ENCODE results near the gene RPS24. TPM values are rescaled to one million over a fixed set of nuclear protein-coding genes. Genes with fewer than 3 reads are reported as not detected.

RPS24 gene
- total and polyA plus RNA-seq, 7 experiments from 2014 or later = 1,173 to 2,466 (median 1,582) TPM

DNA sequence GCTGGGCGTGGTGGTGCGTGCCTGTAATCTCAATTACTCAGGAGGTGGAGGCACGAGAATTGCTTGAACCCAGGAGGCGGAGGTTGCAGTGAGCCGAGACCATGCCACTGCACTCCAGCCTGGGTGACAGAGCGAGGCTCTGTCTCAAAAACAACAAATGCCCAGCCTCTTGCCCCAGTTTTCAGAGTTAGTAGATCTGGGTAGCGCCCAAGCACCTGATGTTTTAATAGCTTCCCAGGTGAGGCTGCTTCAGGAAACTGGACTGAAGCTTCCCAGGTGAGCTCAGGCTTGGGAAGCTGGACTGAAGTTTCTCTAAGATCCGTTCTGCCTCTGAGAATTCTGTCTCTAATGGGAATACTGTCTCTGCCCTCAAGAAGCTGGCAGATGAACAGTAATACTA, 12.2 kb downstream of the RPS24 start:
- DNase-seq (no peak), ATAC-seq (no peak)
- POLR2A ChIA-PET = no interaction called here
- intact Hi-C loops (cut with micrococcal nuclease) = loop anchor here (2.0 to 5.0 kb wide), 4 partner anchors 256 to 1421 kb away; no protein-coding TSS in a partner anchor
- Histone ChIP-seq H3K4me1 (ENCODE audit: control insufficient read depth in 2 of 2, insufficient read depth in 2 of 2, low read length in 2 of 2) (no peaks in the 10 kb centered on the region), H3K27ac (ENCODE audit: low read depth, low read length) (no peak overlapping the region), H3K4me3 (ENCODE audit: low read length) (no peak overlapping the region), H3K9me3 (ENCODE audit: control insufficient read depth in 2 of 3, low read length in 3 of 3) (no peaks in the 10 kb centered on the region), H3K27me3 (ENCODE audit: control insufficient read depth in 2 of 2, insufficient read depth in 2 of 2, low read length in 2 of 2) (no peaks in the 10 kb centered on the region), H3K36me3 (ENCODE audit: control insufficient read depth in 2 of 3, insufficient read depth in 3 of 3, low read length in 3 of 3) (peaks cover 0 to 40% (median 12%) of the 10 kb centered on the region in 3 experiments)
- H3K27ac Mint-ChIP-seq = no peak overlapping the region
- peaks cover 6 to 19% (median 12%) of the 10 kb centered on the region in 5 donors for H3K36me3 Mint-ChIP-seq
- H3K9me3 Mint-ChIP-seq = no peaks in the 10 kb centered on the region
- H3K27me3 Mint-ChIP-seq = no peaks in the 10 kb centered on the region
- H3K4me1 Mint-ChIP-seq = peaks cover 14 to 35% (median 28%) of the 10 kb centered on the region in 7 donors
- CTCF ChIA-PET = interaction anchor here (0.6 to 6.2 kb wide), 4 partner anchors 9 to 1150 kb away, joined by 3 to 77 read pairs (median 10); no protein-coding TSS in a partner anchor
- H3K4me3 Mint-ChIP-seq = no peak overlapping the region

DNA sequence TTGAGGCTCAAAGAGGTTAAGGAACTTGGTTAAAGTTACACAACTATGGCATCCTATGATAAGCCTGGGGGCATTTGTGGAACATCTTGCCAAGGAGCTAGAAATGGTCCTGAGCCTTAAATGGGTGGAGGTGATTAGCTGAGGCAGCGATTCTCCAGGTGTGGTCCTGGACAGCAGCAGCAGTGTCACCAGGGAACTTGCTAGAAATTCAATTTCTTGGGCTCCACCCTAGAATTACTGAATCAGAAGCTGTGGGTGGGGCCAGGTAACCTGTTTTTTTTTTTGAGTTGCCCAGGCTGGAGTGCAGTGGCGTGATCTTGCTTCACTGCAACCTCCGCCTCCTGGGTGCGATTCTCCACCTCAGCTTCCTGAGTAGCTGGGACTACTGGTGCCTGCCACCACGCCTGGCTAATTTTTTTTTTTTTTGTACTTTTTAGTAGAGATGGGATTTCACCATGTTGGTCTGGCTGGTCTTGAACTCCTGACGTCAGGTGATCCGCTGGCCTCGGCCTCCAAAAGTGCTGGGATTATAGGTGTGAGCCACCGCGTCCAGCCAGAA, 13.1 kb downstream of the RPS24 start:
- H3K27ac ChIP-seq (ENCODE audit: low read depth, low read length) = no peak overlapping the region
- H3K4me1 ChIP-seq (ENCODE audit: control insufficient read depth in 2 of 2, insufficient read depth in 2 of 2, low read length in 2 of 2) = no peaks in the 10 kb centered on the region
- no peaks in the 10 kb centered on the region for H3K9me3 Mint-ChIP-seq
- H3K27me3 ChIP-seq (ENCODE audit: control insufficient read depth in 2 of 2, insufficient read depth in 2 of 2, low read length in 2 of 2) = no peaks in the 10 kb centered on the region
- no peak overlapping the region for H3K4me3 Mint-ChIP-seq
- peaks cover 0 to 13% (median 3%) of the 10 kb centered on the region in 5 donors for H3K36me3 Mint-ChIP-seq
- DNase-seq = no peak
- CTCF ChIA-PET = interaction anchor here (0.6 to 6.2 kb wide), 14 partner anchors 10 to 1284 kb away, joined by 3 to 77 read pairs (median 4); partner anchors contain the start of gene RPS24
- no peaks in the 10 kb centered on the region for H3K27me3 Mint-ChIP-seq
- H3K27ac Mint-ChIP-seq = peak overlapping the region in 2 of 9 donors; percentile 4 to 9
- no peak overlapping the region for H3K4me3 ChIP-seq (ENCODE audit: low read length)
- peaks cover 5 to 29% (median 19%) of the 10 kb centered on the region in 7 donors for H3K4me1 Mint-ChIP-seq
- ATAC-seq = no peak
- POLR2A ChIA-PET = interaction anchor here (0.6 to 1.6 kb wide), 4 partner anchors 10 to 1148 kb away, joined by 3 to 4 read pairs (median 3); no protein-coding TSS in a partner anchor
- intact Hi-C loops (cut with micrococcal nuclease) = loop anchor here (1.0 to 5.0 kb wide), 7 partner anchors 256 to 1420 kb away; no protein-coding TSS in a partner anchor
- peaks cover 0 to 30% (median 3%) of the 10 kb centered on the region in 3 experiments for H3K36me3 ChIP-seq (ENCODE audit: control insufficient read depth in 2 of 3, insufficient read depth in 3 of 3, low read length in 3 of 3)
- no peaks in the 10 kb centered on the region for H3K9me3 ChIP-seq (ENCODE audit: control insufficient read depth in 2 of 3, low read length in 3 of 3)

DNA sequence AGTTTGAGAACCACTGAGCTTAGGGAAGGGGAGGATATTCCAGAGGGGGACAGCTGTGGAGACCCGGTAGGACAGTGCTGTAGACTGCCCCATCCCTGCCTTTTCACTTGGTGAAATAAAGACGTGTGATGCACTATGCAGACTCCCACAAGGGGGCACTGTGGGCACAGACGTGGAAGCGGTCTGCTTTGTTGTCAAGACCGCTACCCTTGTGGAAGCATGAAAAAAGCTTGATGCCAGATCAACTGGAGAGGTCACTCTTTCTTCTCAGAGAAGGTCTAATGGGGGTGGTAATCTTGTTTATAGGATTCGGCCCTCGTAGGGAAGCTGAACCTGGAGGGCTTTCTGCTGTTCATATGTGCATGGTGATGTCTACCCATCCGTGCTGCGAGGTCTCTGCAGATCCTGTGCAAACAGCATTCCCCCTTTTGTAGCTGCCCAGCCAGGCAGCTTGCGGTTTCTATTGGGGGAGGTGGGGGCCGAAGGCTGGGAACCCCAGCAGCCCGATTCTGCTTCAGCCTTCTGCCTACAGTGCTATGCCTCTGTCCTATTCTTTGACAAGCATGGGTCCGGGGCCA, 13.7 kb downstream of the RPS24 start:
- peak overlapping the region in 2 of 9 donors; percentile 4 to 9 for H3K27ac Mint-ChIP-seq

DNA sequence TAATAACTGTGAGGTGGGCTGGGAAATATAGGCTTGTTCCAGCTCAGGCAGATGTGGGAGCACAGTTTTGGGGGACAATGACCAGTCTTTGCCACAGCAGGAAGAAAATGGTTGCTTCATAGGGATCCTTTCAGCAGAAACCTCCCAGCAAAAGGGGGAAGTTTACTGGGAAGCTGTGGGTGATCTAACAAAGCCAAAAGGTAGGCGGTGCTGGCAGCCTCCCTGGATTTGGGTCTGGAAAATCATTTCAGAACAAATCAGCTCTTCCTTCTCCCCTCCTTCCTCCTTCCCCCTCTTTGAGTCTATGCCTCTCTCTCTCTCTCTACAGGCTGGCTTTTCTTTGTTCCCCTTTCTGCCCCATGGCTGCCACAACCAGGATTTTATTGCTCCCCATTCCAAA, 16.2 kb downstream of the RPS24 start:
- Histone ChIP-seq H3K27me3 (ENCODE audit: control insufficient read depth in 2 of 2, insufficient read depth in 2 of 2, low read length in 2 of 2) (no peaks in the 10 kb centered on the region), H3K4me1 (ENCODE audit: control insufficient read depth in 2 of 2, insufficient read depth in 2 of 2, low read length in 2 of 2) (no peaks in the 10 kb centered on the region), H3K27ac (ENCODE audit: low read depth, low read length) (no peak overlapping the region), H3K36me3 (ENCODE audit: control insufficient read depth in 2 of 3, insufficient read depth in 3 of 3, low read length in 3 of 3) (peaks cover 0 to 15% (median 0%) of the 10 kb centered on the region in 3 experiments), H3K9me3 (ENCODE audit: control insufficient read depth in 2 of 3, low read length in 3 of 3) (no peaks in the 10 kb centered on the region), H3K4me3 (ENCODE audit: low read length) (no peak overlapping the region)
- H3K27me3 Mint-ChIP-seq = no peaks in the 10 kb centered on the region
- POLR2A ChIA-PET = no interaction called here
- CTCF ChIA-PET = interaction anchor here (6.2 kb wide), 1 partner anchor 1146 kb away, joined by 77 read pairs; no protein-coding TSS in a partner anchor
- DNase-seq (no peak), ATAC-seq (no peak)
- no peak overlapping the region for H3K27ac Mint-ChIP-seq
- no peaks in the 10 kb centered on the region for H3K9me3 Mint-ChIP-seq
- peaks cover 5 to 13% (median 11%) of the 10 kb centered on the region in 7 donors for H3K4me1 Mint-ChIP-seq
- H3K4me3 Mint-ChIP-seq = no peak overlapping the region
- intact Hi-C loops (cut with micrococcal nuclease) = loop anchor here (5.0 kb wide), 2 partner anchors 252 to 1237 kb away; no protein-coding TSS in a partner anchor
- peaks cover 0 to 25% (median 2%) of the 10 kb centered on the region in 5 donors for H3K36me3 Mint-ChIP-seq

More for the DNA sequence above, 13.7 kb downstream of the RPS24 start:
- H3K9me3 Mint-ChIP-seq = no peaks in the 10 kb centered on the region
- Histone ChIP-seq H3K27ac (ENCODE audit: low read depth, low read length) (no peak overlapping the region), H3K36me3 (ENCODE audit: control insufficient read depth in 2 of 3, insufficient read depth in 3 of 3, low read length in 3 of 3) (peaks cover 0 to 24% (median 0%) of the 10 kb centered on the region in 3 experiments), H3K4me1 (ENCODE audit: control insufficient read depth in 2 of 2, insufficient read depth in 2 of 2, low read length in 2 of 2) (no peaks in the 10 kb centered on the region), H3K9me3 (ENCODE audit: control insufficient read depth in 2 of 3, low read length in 3 of 3) (no peaks in the 10 kb centered on the region), H3K4me3 (ENCODE audit: low read length) (no peak overlapping the region), H3K27me3 (ENCODE audit: control insufficient read depth in 2 of 2, insufficient read depth in 2 of 2, low read length in 2 of 2) (no peaks in the 10 kb centered on the region)
- H3K27me3 Mint-ChIP-seq = no peaks in the 10 kb centered on the region
- POLR2A ChIA-PET = interaction anchor here (0.6 to 1.6 kb wide), 3 partner anchors 11 to 1148 kb away, joined by 3 to 4 read pairs (median 3); no protein-coding TSS in a partner anchor
- peaks cover 5 to 26% (median 16%) of the 10 kb centered on the region in 7 donors for H3K4me1 Mint-ChIP-seq
- DNase-seq (peak; percentile 65 to 80 (median 74)), ATAC-seq (peak; percentile 92)
- peak overlapping the region in 2 of 10 donors; percentile 11 to 27 for H3K4me3 Mint-ChIP-seq
- peaks cover 0 to 9% (median 3%) of the 10 kb centered on the region in 5 donors for H3K36me3 Mint-ChIP-seq
- CTCF ChIA-PET = interaction anchor here (0.6 to 6.2 kb wide), 13 partner anchors 10 to 1284 kb away, joined by 3 to 77 read pairs (median 4); partner anchors contain the start of gene RPS24
- intact Hi-C loops (cut with micrococcal nuclease) = loop anchor here (1.0 to 5.0 kb wide), 7 partner anchors 255 to 1419 kb away; no protein-coding TSS in a partner anchor

DNA sequence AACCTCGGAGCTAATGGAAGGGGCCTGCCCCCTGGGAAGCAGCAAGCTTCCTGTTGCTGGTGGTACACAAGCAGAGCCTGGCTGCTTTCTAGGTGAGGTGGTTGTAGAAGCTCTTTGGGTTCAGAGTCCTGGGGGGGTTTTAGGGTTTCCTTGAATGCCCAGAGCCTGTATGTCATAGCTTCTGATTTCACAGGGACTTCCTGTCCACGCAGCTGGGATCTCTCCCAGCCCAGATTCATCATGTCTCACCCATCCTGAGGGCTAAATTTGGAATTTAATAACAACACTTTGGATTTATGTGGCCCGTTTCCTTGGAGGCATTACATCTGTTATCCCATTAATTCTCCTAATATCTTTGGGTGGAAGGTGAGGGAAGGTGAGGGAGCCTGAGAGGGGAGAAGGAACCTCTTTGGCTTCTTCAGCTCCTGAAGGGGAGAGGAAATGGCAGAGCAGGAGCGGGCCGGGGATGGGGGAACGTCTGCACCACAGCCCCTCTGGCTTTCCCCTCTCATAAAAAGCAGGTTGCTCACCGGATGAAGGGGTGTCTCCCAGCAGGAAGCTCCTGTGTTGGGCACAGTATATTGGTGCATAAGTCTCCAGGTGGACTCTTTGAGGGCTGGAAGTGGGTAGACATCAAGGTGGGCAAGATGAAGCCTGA, 19.7 kb downstream of the RPS24 start:
- Histone ChIP-seq H3K9me3 (ENCODE audit: control insufficient read depth in 2 of 3, low read length in 3 of 3) (no peaks in the 10 kb centered on the region), H3K4me1 (ENCODE audit: control insufficient read depth in 2 of 2, insufficient read depth in 2 of 2, low read length in 2 of 2) (no peaks in the 10 kb centered on the region), H3K27me3 (ENCODE audit: control insufficient read depth in 2 of 2, insufficient read depth in 2 of 2, low read length in 2 of 2) (no peaks in the 10 kb centered on the region), H3K27ac (ENCODE audit: low read depth, low read length) (no peak overlapping the region), H3K36me3 (ENCODE audit: control insufficient read depth in 2 of 3, insufficient read depth in 3 of 3, low read length in 3 of 3) (peaks cover 0 to 15% (median 0%) of the 10 kb centered on the region in 3 experiments), H3K4me3 (ENCODE audit: low read length) (no peak overlapping the region)
- no peak for DNase-seq
- no peak overlapping the region for H3K27ac Mint-ChIP-seq
- no peak overlapping the region for H3K4me3 Mint-ChIP-seq
- intact Hi-C loops (cut with micrococcal nuclease) = no loop called here
- no peak for ATAC-seq
- H3K27me3 Mint-ChIP-seq = no peaks in the 10 kb centered on the region
- H3K9me3 Mint-ChIP-seq = no peaks in the 10 kb centered on the region
- CTCF ChIA-PET = interaction anchor here (0.6 to 0.9 kb wide), 3 partner anchors 17 to 1141 kb away, joined by 3 to 4 read pairs (median 4); no protein-coding TSS in a partner anchor
- POLR2A ChIA-PET = no interaction called here
- H3K36me3 Mint-ChIP-seq = peaks cover 0 to 36% (median 7%) of the 10 kb centered on the region in 5 donors
- H3K4me1 Mint-ChIP-seq = peaks cover 0 to 2% (median 0%) of the 10 kb centered on the region in 7 donors

DNA sequence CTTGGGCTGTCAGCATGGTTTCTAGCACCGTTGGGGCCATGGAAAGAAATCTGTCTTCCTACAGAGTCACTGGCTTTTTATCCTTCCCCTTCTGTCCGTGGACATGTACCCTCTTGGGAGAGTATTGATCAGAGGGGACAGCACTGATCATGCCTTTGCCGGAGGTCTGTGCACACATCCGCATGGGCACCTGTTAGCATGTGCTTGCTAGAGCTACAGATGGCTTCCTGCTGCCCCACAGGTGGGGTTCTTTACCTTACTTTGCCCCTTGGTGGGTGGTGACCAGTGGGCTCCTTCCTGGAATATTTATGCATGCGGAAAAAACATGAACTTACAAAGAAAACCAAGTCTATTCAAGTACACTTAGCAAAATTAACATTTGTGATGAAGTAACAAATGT, 24.9 kb downstream of the RPS24 start:
- Mint-ChIP-seq H3K27ac (no peak overlapping the region), H3K36me3 (peaks cover 0 to 19% (median 7%) of the 10 kb centered on the region in 5 donors)
- CTCF ChIA-PET = no interaction called here

More for the DNA sequence above, 24.9 kb downstream of the RPS24 start:
- intact Hi-C loops (cut with micrococcal nuclease) = no loop called here
- ATAC-seq (no peak), DNase-seq (no peak)
- H3K27ac ChIP-seq (ENCODE audit: low read depth, low read length) = no peak overlapping the region
- POLR2A ChIA-PET = no interaction called here
- H3K27me3 Mint-ChIP-seq = peaks cover 0 to 4% (median 0%) of the 10 kb centered on the region in 5 donors
- H3K9me3 ChIP-seq (ENCODE audit: control insufficient read depth in 2 of 3, low read length in 3 of 3) = no peaks in the 10 kb centered on the region
- no peak overlapping the region for H3K4me3 ChIP-seq (ENCODE audit: low read length)
- no peak overlapping the region for H3K4me3 Mint-ChIP-seq
- no peaks in the 10 kb centered on the region for H3K9me3 Mint-ChIP-seq
- H3K4me1 ChIP-seq (ENCODE audit: control insufficient read depth in 2 of 2, insufficient read depth in 2 of 2, low read length in 2 of 2) = no peaks in the 10 kb centered on the region
- no peaks in the 10 kb centered on the region for H3K27me3 ChIP-seq (ENCODE audit: control insufficient read depth in 2 of 2, insufficient read depth in 2 of 2, low read length in 2 of 2)
- H3K4me1 Mint-ChIP-seq = peaks cover 0 to 15% (median 3%) of the 10 kb centered on the region in 7 donors
- no peaks in the 10 kb centered on the region for H3K36me3 ChIP-seq (ENCODE audit: control insufficient read depth in 2 of 3, insufficient read depth in 3 of 3, low read length in 3 of 3)
